Neuronal stem cell (in vitro differentiated cells): ENCODE measurements around the gene CENPU.
"Not testable (repeated sequence)": the region's sequence is repeated elsewhere in the genome, so short reads cannot be mapped to it uniquely, and the experiment has no call there.

Experiments
- DNase-seq: peaks from one replicate; pipeline ENCODE4 v3.0.0-alpha.2; 2013; ENCODE audit warnings: low spot score
- H2AFZ ChIP-seq: one replicate; pipeline ENCODE4 v1.6.1; 2013; ENCODE audit warnings: mild to moderate bottlenecking, low read length, inconsistent platforms
- H2AK5ac ChIP-seq: 2 replicates; pipeline ENCODE4 v1.6.1; 2013; ENCODE audit warnings: low read depth, mild to moderate bottlenecking, inconsistent platforms, low read length, moderate library complexity, mixed read lengths
- H2BK120ac ChIP-seq: 2 replicates; pipeline ENCODE4 v1.6.1; 2013; ENCODE audit warnings: low read depth, mild to moderate bottlenecking, inconsistent platforms, low read length, moderate library complexity, mixed read lengths
- H2BK12ac ChIP-seq: one replicate; pipeline ENCODE4 v1.6.1; 2013; ENCODE audit warnings: low read length, inconsistent platforms
- H2BK15ac ChIP-seq: 2 replicates; pipeline ENCODE4 v1.6.1; 2013; ENCODE audit warnings: mild to moderate bottlenecking, low read length, inconsistent platforms, mixed read lengths
- H2BK5ac ChIP-seq: one replicate; pipeline ENCODE4 v1.6.1; 2013; ENCODE audit warnings: inconsistent platforms, mild to moderate bottlenecking, low read length, moderate library complexity
- H3K14ac ChIP-seq: one replicate; pipeline ENCODE4 v1.6.1; 2013; ENCODE audit warnings: low read length, inconsistent platforms
- H3K18ac ChIP-seq: 2 replicates; pipeline ENCODE4 v1.6.1; 2013; ENCODE audit warnings: low read length, inconsistent platforms
- H3K23ac ChIP-seq: 2 replicates; pipeline ENCODE4 v1.6.1; 2013; ENCODE audit warnings: low read depth, mild to moderate bottlenecking, mixed read lengths, low read length, inconsistent platforms; ENCODE audit not compliant: poor library complexity
- H3K27ac ChIP-seq: replicated peaks from 3 replicates; pipeline ENCODE4 v1.5.1; 2013; ENCODE audit warnings: low read length, inconsistent platforms
- H3K27me3 ChIP-seq, 3 experiments: 2 replicates each; pipeline ENCODE4 v1.6.1; 2013; ENCODE audit warnings: low read length in 3 of 3, mild to moderate bottlenecking in 2 of 3, inconsistent platforms in 1 of 3, low read depth in 1 of 3, mixed read lengths in 1 of 3, moderate library complexity in 1 of 3; ENCODE audit not compliant: control insufficient read depth in 3 of 3, insufficient read depth in 3 of 3
- H3K36me3 ChIP-seq, 2 donors: replicated peaks in 1 of 2; 2 replicates each; pipeline ENCODE4 v1.6.1; 2013; ENCODE audit warnings: low read length in 2 of 2; ENCODE audit not compliant: control insufficient read depth in 2 of 2, insufficient read depth in 2 of 2
- H3K4ac ChIP-seq: 2 replicates; pipeline ENCODE4 v1.6.1; 2013; ENCODE audit warnings: inconsistent platforms, mild to moderate bottlenecking, low read length, moderate library complexity
- H3K4me1 ChIP-seq, 2 donors: 1 replicate in 1 of 2; 2 replicates in 1 of 2; pipeline ENCODE4 v1.6.1; 2013; ENCODE audit warnings: low read length in 2 of 2, low read depth in 1 of 2; ENCODE audit not compliant: control insufficient read depth in 2 of 2, insufficient read depth in 1 of 2
- H3K4me2 ChIP-seq: one replicate; pipeline ENCODE4 v1.6.1; 2013; ENCODE audit warnings: mild to moderate bottlenecking, low read length, inconsistent platforms; ENCODE audit not compliant: insufficient read depth, poor library complexity, severe bottlenecking
- H3K4me3 ChIP-seq, 2 donors: 2 replicates each; pipeline ENCODE4 v1.5.1; 2013; ENCODE audit warnings: low read length in 2 of 2, mild to moderate bottlenecking in 2 of 2, inconsistent platforms in 1 of 2, moderate library complexity in 1 of 2
- H3K79me1 ChIP-seq: one replicate; pipeline ENCODE4 v1.6.1; 2013; ENCODE audit warnings: low read depth, mild to moderate bottlenecking, inconsistent platforms, low read length, moderate library complexity
- H3K9ac ChIP-seq: one replicate; pipeline ENCODE4 v1.6.1; 2013; ENCODE audit warnings: mild to moderate bottlenecking, low read depth, low read length, inconsistent platforms; ENCODE audit not compliant: poor library complexity
- H3K9me3 ChIP-seq, 2 donors: replicated peaks in 1 of 2; 2 replicates each; pipeline versions ENCODE3 to v1.6.1; 2013; ENCODE audit warnings: low read length in 2 of 2, mild to moderate bottlenecking in 2 of 2, inconsistent platforms in 1 of 2, low read depth in 1 of 2, mixed read lengths in 1 of 2, moderate library complexity in 1 of 2; ENCODE audit not compliant: control insufficient read depth in 2 of 2, insufficient read depth in 1 of 2
- H4K8ac ChIP-seq: one replicate; pipeline ENCODE4 v1.6.1; 2013; ENCODE audit warnings: low read depth, mild to moderate bottlenecking, inconsistent platforms, low read length, moderate library complexity
- H4K91ac ChIP-seq: one replicate; pipeline ENCODE4 v1.6.1; 2013; ENCODE audit warnings: low read length, low read depth, mild to moderate bottlenecking, inconsistent platforms; ENCODE audit not compliant: poor library complexity
- WGBS, 2 donors: extraction: QIAGEN DNeasy Blood & Tissue Kit; methylation state at CpG; one replicate each; pipeline ENCODE4 v1.1.7; 2013; ENCODE audit warnings: missing lambda C conversion rate in 2 of 2, mixed read lengths in 1 of 2; ENCODE audit not compliant: insufficient read length in 2 of 2, insufficient replicate concordance in 1 of 2; ENCODE audit errors: extremely low coverage in 2 of 2; 5-methylcytosine and 5-hydroxymethylcytosine counted together

The CENPU gene

DNA sequence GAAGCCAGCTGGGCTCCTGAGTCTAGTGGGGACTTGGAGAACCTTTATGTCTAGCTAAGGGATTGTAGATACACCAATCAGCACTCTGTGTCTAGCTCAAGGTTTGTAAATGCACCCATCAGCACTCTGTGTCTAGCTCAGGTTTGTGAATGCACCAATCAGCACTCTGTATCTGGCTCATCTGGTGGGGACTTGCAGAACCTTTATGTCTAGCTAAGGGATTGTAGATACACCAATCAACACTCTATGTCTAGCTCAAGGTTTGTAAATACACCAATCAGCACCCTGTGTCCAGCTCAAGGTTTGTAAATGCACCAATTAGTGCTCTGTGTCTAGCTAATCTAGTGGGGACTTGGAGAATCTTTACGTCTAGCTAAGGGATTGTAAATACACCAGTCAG is 7.8 kb upstream of the CENPU start:
- not testable (repeated sequence) for H3K4me3 ChIP-seq, H3K9ac ChIP-seq, H3K14ac ChIP-seq

GRCh38 chr4:184740980-184741391 is 7.1 kb upstream of the CENPU start:
- H4K91ac ChIP-seq, result no peak overlapping the region
- peaks cover 0 to 1% of the 10 kb centered on the region in 2 donors for H3K36me3 ChIP-seq
- peaks cover 2% of the 10 kb centered on the region for H3K79me1 ChIP-seq
- H4K8ac ChIP-seq, result no peak overlapping the region
- H3K4me1 ChIP-seq, result no peaks in the 10 kb centered on the region
- H3K14ac ChIP-seq, result no peak overlapping the region
- no peak overlapping the region for H3K18ac ChIP-seq
- no peak overlapping the region for H2BK15ac ChIP-seq
- no peak for DNase-seq
- H3K4me3 ChIP-seq, result no peak overlapping the region
- no peak overlapping the region for H2BK5ac ChIP-seq
- H3K9me3 ChIP-seq, result peaks cover 4% of the 10 kb centered on the region in 2 donors
- H3K23ac ChIP-seq, result no peak overlapping the region
- no peak overlapping the region for H2BK12ac ChIP-seq
- no peak overlapping the region for H3K4me2 ChIP-seq
- no peak overlapping the region for H2AFZ ChIP-seq
- H3K4ac ChIP-seq, result no peak overlapping the region
- no peak overlapping the region for H3K27ac ChIP-seq
- no peak overlapping the region for H2BK120ac ChIP-seq
- H3K27me3 ChIP-seq, result peaks cover 0 to 4% (median 0%) of the 10 kb centered on the region in 3 experiments
- H2AK5ac ChIP-seq, result no peak overlapping the region
- no peak overlapping the region for H3K9ac ChIP-seq
- WGBS, 2 donors, result no CpG with 5 or more reads among the region's 20 CpGs

More for the DNA sequence above, 7.8 kb upstream of the CENPU start:
- H2AK5ac ChIP-seq, H3K27me3 ChIP-seq, H3K23ac ChIP-seq, H3K18ac ChIP-seq, H2BK5ac ChIP-seq, H3K36me3 ChIP-seq, H3K79me1 ChIP-seq, H3K9me3 ChIP-seq, H2AFZ ChIP-seq, H2BK15ac ChIP-seq, H3K4ac ChIP-seq, H3K4me1 ChIP-seq, H3K4me2 ChIP-seq, H4K91ac ChIP-seq, H4K8ac ChIP-seq, H2BK12ac ChIP-seq, H3K27ac ChIP-seq, H2BK120ac ChIP-seq, DNase-seq: not testable (repeated sequence)
- no CpG with 5 or more reads among the region's 1 CpG for WGBS, 2 donors

DNA sequence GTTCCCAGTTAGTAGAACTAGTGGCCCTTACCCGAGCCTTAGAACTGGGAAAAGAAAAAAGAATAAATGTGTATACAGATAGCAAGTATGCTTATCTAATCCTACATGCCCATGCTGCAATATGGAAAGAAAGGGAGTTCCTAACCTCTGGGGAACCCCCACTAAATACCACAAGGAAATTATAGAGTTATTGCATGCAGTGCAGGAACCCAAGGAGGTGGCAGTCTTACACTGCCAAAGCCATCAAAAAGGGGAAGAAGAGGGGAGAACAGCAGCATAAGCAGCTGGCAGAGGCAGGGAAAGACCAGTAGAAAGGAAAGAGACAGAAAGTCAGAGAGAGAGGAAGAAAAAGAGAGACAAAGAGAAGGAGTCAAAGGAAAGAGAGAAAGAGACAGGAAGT is 5.7 kb upstream of the CENPU start:
- not testable (repeated sequence) for H4K8ac ChIP-seq, H3K4me2 ChIP-seq, H2AK5ac ChIP-seq, H3K9ac ChIP-seq, H3K27me3 ChIP-seq, H3K27ac ChIP-seq, H3K4ac ChIP-seq, H3K79me1 ChIP-seq, H3K36me3 ChIP-seq, H3K4me1 ChIP-seq, H3K14ac ChIP-seq, H2BK15ac ChIP-seq, DNase-seq, H3K4me3 ChIP-seq, H2BK120ac ChIP-seq, H3K23ac ChIP-seq, H2AFZ ChIP-seq, H3K9me3 ChIP-seq, H4K91ac ChIP-seq, H2BK5ac ChIP-seq, H3K18ac ChIP-seq, H2BK12ac ChIP-seq
- WGBS, 2 donors, result no CpG with 5 or more reads among the region's 1 CpG

- Histone ChIP-seq H4K91ac (no peak overlapping the region), H3K27ac (no peak overlapping the region), H3K23ac (no peak overlapping the region), H2AFZ (peak overlapping the region; percentile 84), H3K27me3 (peaks cover 0 to 4% (median 0%) of the 10 kb centered on the region in 3 experiments), H2BK120ac (no peak overlapping the region), H3K36me3 (peaks cover 4 to 27% of the 10 kb centered on the region in 2 donors), H3K14ac (no peak overlapping the region), H2AK5ac (no peak overlapping the region), H3K18ac (no peak overlapping the region), H3K9ac (no peak overlapping the region), H3K4ac (no peak overlapping the region), H3K9me3 (no peaks in the 10 kb centered on the region), H3K4me1 (peaks cover 3 to 10% of the 10 kb centered on the region in 2 donors), H3K79me1 (peaks cover 9% of the 10 kb centered on the region), H3K4me3 (peak overlapping the region in 1 of 2 donors; percentile 89), H2BK15ac (no peak overlapping the region), H2BK5ac (no peak overlapping the region), H2BK12ac (no peak overlapping the region), H4K8ac (no peak overlapping the region), H3K4me2 (no peak overlapping the region)
- WGBS, 2 donors, result no CpG with 5 or more reads among the region's 6 CpGs
- DNase-seq, result no peak
Observed at GRCh38 chr4:184734758-184735157, 862 bp upstream of the CENPU start.
